IMR-90 (cell line): ENCODE measurements around the gene SCGB1C1. TPM values are rescaled to one million over a fixed set of nuclear protein-coding genes. Genes with fewer than 3 reads are reported as not detected.
A peak's percentile ranks its signal among the peaks of the same experiment; 100 is the strongest.
"Not testable (repeated sequence)": the region's sequence is repeated elsewhere in the genome, so short reads cannot be mapped to it uniquely, and the experiment has no call there.

Experiments used
- ATAC-seq: fragments of 200-7000 bp; cut with Tn5 transposase; 2 replicates; pipeline ENCODE4 v1.9.1; 2020; ENCODE audit warnings: low read depth, mild to moderate bottlenecking, moderate library complexity
- BruUV-seq: library from RNA; stranded (reverse); fragments of 400-500 nt; replicated peaks from 2 replicates; lab custom pipeline; 2021; lab: Mats Ljungman, UMichigan
- CTCF ChIA-PET: fragments of 300-600 bp; formaldehyde crosslinking; extraction: SDS; loops from one replicate; lab custom pipeline; 2021; ENCODE audit warnings: antibody characterized with exemption; lab: Yijun Ruan, JAX
- POLR2A ChIA-PET: fragments of 300-600 bp; sonication (Branson Sonifier 250); formaldehyde crosslinking; loops from one replicate; lab custom pipeline; 2022; ENCODE audit warnings: antibody characterized with exemption; ENCODE audit not compliant: unreplicated experiment; lab: Charles Lee
- DNase-seq: peaks from one replicate; pipeline ENCODE4 v3.0.0; 2013
- H2AFZ ChIP-seq: replicated peaks from 2 replicates; pipeline ENCODE3; 2013; ENCODE audit warnings: low read length, mild to moderate bottlenecking; ENCODE audit not compliant: poor library complexity
- H2AK5ac ChIP-seq: 2 replicates; pipeline ENCODE4 v1.6.1; 2013; ENCODE audit warnings: low read depth, low read length, inconsistent platforms
- H2AK9ac ChIP-seq: replicated peaks from 2 replicates; pipeline ENCODE3; 2013; ENCODE audit warnings: mild to moderate bottlenecking, low read depth, low read length, moderate library complexity; ENCODE audit not compliant: poor library complexity
- H2BK120ac ChIP-seq: 2 replicates; pipeline ENCODE4 v1.6.1; 2013; ENCODE audit warnings: low read depth, low read length, inconsistent platforms
- H2BK15ac ChIP-seq: 3 replicates; pipeline ENCODE4 v1.6.1; 2013; ENCODE audit warnings: low read depth, low read length, inconsistent platforms
- H2BK20ac ChIP-seq: 2 replicates; pipeline ENCODE4 v1.6.1; 2013; ENCODE audit warnings: low read depth, mild to moderate bottlenecking, inconsistent platforms, low read length, moderate library complexity
- H2BK5ac ChIP-seq: 2 replicates; pipeline ENCODE4 v1.6.1; 2013; ENCODE audit warnings: mild to moderate bottlenecking, low read depth, low read length, inconsistent platforms; ENCODE audit not compliant: poor library complexity, severe bottlenecking
- H3K14ac ChIP-seq: replicated peaks from 2 replicates; pipeline ENCODE4 v1.6.1; 2013; ENCODE audit warnings: low read depth, low read length, inconsistent platforms
- H3K18ac ChIP-seq: 2 replicates; pipeline ENCODE4 v1.6.1; 2013; ENCODE audit warnings: low read depth, low read length, control low read depth
- H3K23ac ChIP-seq: 2 replicates; pipeline ENCODE4 v1.6.1; 2013; ENCODE audit warnings: low read depth, low read length, inconsistent platforms
- H3K27ac ChIP-seq: 2 replicates; pipeline ENCODE4 v1.5.1; 2013; ENCODE audit warnings: mild to moderate bottlenecking, control low read depth, low read length; ENCODE audit not compliant: insufficient read depth
- H3K27me3 ChIP-seq: 2 replicates; pipeline ENCODE4 v1.6.1; 2013; ENCODE audit warnings: low read length; ENCODE audit not compliant: control insufficient read depth, insufficient read depth
- H3K36me3 ChIP-seq: 2 replicates; pipeline ENCODE4 v1.6.1; 2013; ENCODE audit warnings: low read length, mixed read lengths; ENCODE audit not compliant: control insufficient read depth, insufficient read depth
- H3K4ac ChIP-seq: 2 replicates; pipeline ENCODE4 v1.6.1; 2013; ENCODE audit warnings: low read depth, low read length, inconsistent platforms
- H3K4me1 ChIP-seq: 2 replicates; pipeline ENCODE4 v1.6.1; 2013; ENCODE audit warnings: low read length, mixed read lengths; ENCODE audit not compliant: control insufficient read depth, insufficient read depth
- H3K4me2 ChIP-seq: 2 replicates; pipeline ENCODE4 v1.6.1; 2013; ENCODE audit warnings: low read depth, mild to moderate bottlenecking, control low read depth, low read length, moderate library complexity
- H3K4me3 ChIP-seq: 2 replicates; pipeline ENCODE4 v1.5.1; 2013; ENCODE audit warnings: low read depth, mild to moderate bottlenecking, control low read depth, low read length, moderate library complexity; ENCODE audit not compliant: insufficient read depth
- H3K56ac ChIP-seq: 2 replicates; pipeline ENCODE4 v1.6.1; 2013; ENCODE audit warnings: low read length, inconsistent platforms; ENCODE audit not compliant: insufficient read depth; ENCODE audit errors: extremely low read depth
- H3K79me1 ChIP-seq, 2 experiments: 2 replicates each; pipeline ENCODE4 v1.6.1; 2013; ENCODE audit warnings: low read length in 2 of 2, inconsistent platforms in 1 of 2, low read depth in 1 of 2
- H3K9ac ChIP-seq: 2 replicates; pipeline ENCODE4 v1.6.1; 2013; ENCODE audit warnings: low read depth, low read length, control low read depth
- H3K9me1 ChIP-seq: 2 replicates; pipeline ENCODE4 v1.6.1; 2013; ENCODE audit warnings: low read length, inconsistent platforms; ENCODE audit not compliant: insufficient read depth
- H3K9me3 ChIP-seq: 2 replicates; pipeline ENCODE4 v1.6.1; 2013; ENCODE audit warnings: low read length; ENCODE audit not compliant: control insufficient read depth, insufficient read depth
- H4K20me1 ChIP-seq: 2 replicates; pipeline ENCODE4 v1.6.1; 2013; ENCODE audit warnings: low read length, inconsistent platforms; ENCODE audit not compliant: insufficient read depth
- H4K5ac ChIP-seq: 2 replicates; pipeline ENCODE4 v1.6.1; 2013; ENCODE audit warnings: mild to moderate bottlenecking, low read depth, low read length, control low read depth
- H4K8ac ChIP-seq, 2 experiments: 2 replicates each; pipeline ENCODE4 v1.6.1; 2013; ENCODE audit warnings: low read depth in 2 of 2, low read length in 2 of 2, control low read depth in 1 of 2, inconsistent platforms in 1 of 2
- H4K91ac ChIP-seq: 2 replicates; pipeline ENCODE4 v1.6.1; 2013; ENCODE audit warnings: low read depth, low read length, inconsistent platforms; ENCODE audit not compliant: insufficient read depth
- WGBS, 2 experiments: methylation state at CpG; one replicate each; pipeline versions ENCODE4 v1.1.5 to v1.1.7; 2013; ENCODE audit warnings: missing lambda C conversion rate in 2 of 2; ENCODE audit not compliant: insufficient read length in 1 of 2; ENCODE audit errors: extremely low coverage in 2 of 2; 5-methylcytosine and 5-hydroxymethylcytosine counted together
- dilution Hi-C: fragments of 300-500 bp; cut with HindIII; formaldehyde crosslinking; loops from one replicate; pipeline ENCODE4 v1.14.3; 2018; ENCODE audit warnings: low sequenced_read_pairs; ENCODE audit not compliant: unreplicated experiment
- in situ Hi-C: fragments of 300-500 bp; cut with MboI; formaldehyde crosslinking; loops from 3 replicates; pipeline ENCODE4 v1.14.3; 2019; ENCODE audit warnings: low sequenced_read_pairs, inconsistent platforms, mixed read lengths
- intact Hi-C: fragments of 100-400 bp; cut with micrococcal nuclease; formaldehyde crosslinking; loops from 2 replicates; pipeline ENCODE4 v1.10.0; 2022
- polyA plus RNA-seq, 3 experiments: library from polyadenylated mRNA; depleted of rRNA; stranded (reverse); fragments of >200 nt; gene quantifications; 2 replicates each; pipeline ENCODE4 v1.2.3, GENCODE V29; 2012; ENCODE audit warnings: low replicate concordance in 1 of 3
- total RNA-seq: library from RNA; depleted of rRNA; stranded (reverse); fragments of >200 nt; gene quantifications from 2 replicates; pipeline ENCODE4 v1.2.3, GENCODE V29; 2012

The SCGB1C1 gene
- total and polyA plus RNA-seq, 2 of the 4 experiments (the other 2 are of a cell fraction), result not detected

DNA sequence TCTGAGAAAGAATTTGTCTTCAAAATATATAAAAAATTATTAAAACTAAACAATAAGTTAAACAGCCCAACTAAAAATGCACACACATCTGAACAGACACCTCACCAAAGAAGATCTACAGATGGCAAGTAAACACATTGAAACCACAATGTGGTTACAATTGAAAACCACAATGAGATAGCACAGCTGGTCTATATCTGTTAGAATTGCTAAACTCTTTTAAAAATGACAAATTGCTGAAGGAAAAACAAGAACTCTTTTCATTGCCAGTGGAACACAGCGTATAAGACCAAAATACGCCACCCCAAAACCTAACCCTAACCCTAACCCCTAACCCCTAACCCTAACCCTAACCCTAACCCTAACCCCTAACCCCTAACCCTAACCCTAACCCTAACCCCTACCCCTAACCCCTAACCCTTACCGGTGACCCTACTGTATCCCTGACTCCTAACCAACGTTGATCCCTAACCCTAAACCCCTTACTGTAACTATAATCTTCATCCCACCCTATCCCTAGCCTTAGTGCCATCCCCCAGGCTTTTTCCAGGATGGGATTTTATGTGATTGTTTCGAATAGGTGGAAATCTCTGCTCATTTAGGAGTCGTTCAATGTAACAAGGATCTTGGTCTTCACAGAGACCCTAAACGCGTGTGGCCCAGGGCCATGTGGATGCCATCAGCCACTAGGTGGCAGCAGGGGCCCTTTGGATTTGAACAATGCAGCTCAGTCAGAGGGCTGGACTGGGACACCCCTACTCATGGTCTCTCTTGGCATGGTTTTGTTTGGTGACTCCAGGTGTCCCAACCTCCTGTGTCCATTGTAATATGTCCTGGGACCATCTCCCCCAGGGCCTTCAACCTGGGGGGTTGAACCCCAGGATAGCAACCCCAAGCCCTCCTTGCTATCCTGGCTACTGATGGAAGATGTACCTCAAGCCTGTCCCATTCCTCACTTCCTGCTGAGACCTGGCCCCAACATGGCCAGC lies 1.1 kb upstream of the SCGB1C1 start:
- H3K18ac ChIP-seq, H2BK20ac ChIP-seq, CTCF ChIA-PET, intact Hi-C loops, H3K9me1 ChIP-seq, H2AK5ac ChIP-seq, H3K27me3 ChIP-seq, H3K23ac ChIP-seq, H3K27ac ChIP-seq, H3K9me3 ChIP-seq, H3K36me3 ChIP-seq, POLR2A ChIA-PET, H3K4ac ChIP-seq, H3K4me2 ChIP-seq, H3K4me1 ChIP-seq, H2BK120ac ChIP-seq, in situ Hi-C loops, DNase-seq, dilution Hi-C loops, H3K14ac ChIP-seq, H4K20me1 ChIP-seq, H4K91ac ChIP-seq, H3K9ac ChIP-seq, H2AK9ac ChIP-seq, H3K79me1 ChIP-seq, H3K4me3 ChIP-seq, H2BK5ac ChIP-seq, H3K56ac ChIP-seq, H2BK15ac ChIP-seq, H2AFZ ChIP-seq, H4K8ac ChIP-seq, BruUV-seq, H4K5ac ChIP-seq: not testable (repeated sequence)
- no CpG with 5 or more reads among the region's 8 CpGs for WGBS, 2 experiments
- ATAC-seq, result peak; percentile 75

DNA sequence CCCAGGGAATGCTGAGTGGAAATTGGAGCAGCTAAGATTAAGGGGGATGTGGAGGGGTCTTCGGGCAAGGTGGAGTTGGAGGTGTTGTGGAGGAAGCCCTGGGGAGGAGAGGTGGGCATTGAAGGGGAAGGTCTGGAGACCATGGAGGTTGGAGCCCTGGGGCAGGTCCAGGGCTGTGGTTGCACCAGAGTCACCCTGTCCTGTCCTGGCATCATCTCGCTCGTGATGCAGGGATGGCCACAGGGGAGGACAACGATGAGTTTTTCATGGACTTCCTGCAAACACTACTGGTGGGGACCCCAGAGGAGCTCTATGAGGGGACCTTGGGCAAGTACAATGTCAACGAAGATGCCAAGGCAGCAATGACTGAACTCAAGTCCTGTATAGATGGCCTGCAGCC lies 603 bp downstream of the SCGB1C1 start:
- H2BK15ac ChIP-seq, H2AK9ac ChIP-seq, H2BK20ac ChIP-seq, H3K9me1 ChIP-seq, H2BK5ac ChIP-seq, DNase-seq, POLR2A ChIA-PET, H4K8ac ChIP-seq, H3K56ac ChIP-seq, H3K4me1 ChIP-seq, H3K9me3 ChIP-seq, H2AK5ac ChIP-seq, H3K9ac ChIP-seq, H4K5ac ChIP-seq, H3K27ac ChIP-seq, ATAC-seq, H2AFZ ChIP-seq, CTCF ChIA-PET, H3K4me3 ChIP-seq, H3K14ac ChIP-seq, dilution Hi-C loops, in situ Hi-C loops, H4K91ac ChIP-seq, intact Hi-C loops, H3K79me1 ChIP-seq, H3K4me2 ChIP-seq, H3K36me3 ChIP-seq, H4K20me1 ChIP-seq, H3K4ac ChIP-seq, H3K18ac ChIP-seq, BruUV-seq, H2BK120ac ChIP-seq, H3K23ac ChIP-seq, H3K27me3 ChIP-seq: not testable (repeated sequence)
- WGBS, 2 experiments, result no CpG with 5 or more reads among the region's 5 CpGs
